SK-N-MC (cell line): ENCODE results near the gene PSD4.
A peak's percentile ranks its signal among the peaks of the same experiment; 100 is the strongest.

Experiments
- DNase-seq: peaks from one replicate; pipeline ENCODE4 v3.0.0-alpha.2; 2011; ENCODE audit warnings: low read depth, low spot score
- H3K27ac ChIP-seq: fragments of 200-600 bp; sonication (generic); 2 replicates; pipeline ENCODE4 v1.5.1; 2016; ENCODE audit warnings: mixed run types
- H3K36me3 ChIP-seq: fragments of 200-600 bp; sonication (generic); 2 replicates; pipeline ENCODE4 v1.6.1; 2017; ENCODE audit warnings: antibody characterized with exemption, low read length, mixed read lengths; ENCODE audit not compliant: insufficient read depth
- H3K4me3 ChIP-seq: fragments of 200-600 bp; sonication (generic); 2 replicates; pipeline ENCODE4 v1.5.1; 2016
- H3K9ac ChIP-seq: fragments of 200-600 bp; sonication (generic); 2 replicates; pipeline ENCODE4 v1.8.0; 2017; ENCODE audit warnings: mixed run types, mixed read lengths; ENCODE audit not compliant: insufficient read length
- H3K9me3 ChIP-seq: fragments of 200-600 bp; sonication (generic); 2 replicates; pipeline ENCODE4 v1.6.1; 2017; ENCODE audit warnings: low read depth, mild to moderate bottlenecking, antibody characterized with exemption, low read length, moderate library complexity, mixed read lengths
- EZH2 ChIP-seq: fragments of 200-600 bp; sonication (generic); IDR thresholded peaks from one replicate; pipeline ENCODE4 v1.6.1; 2017; ENCODE audit warnings: antibody characterized with exemption
- FOXP2 ChIP-seq: optimal IDR thresholded peaks from 2 replicates; pipeline ENCODE3; 2011; ENCODE audit warnings: mild to moderate bottlenecking, moderate library complexity; ENCODE audit not compliant: insufficient read depth; ENCODE audit errors: extremely low read length, control extremely low read depth
- POLR2AphosphoS5 ChIP-seq: IDR thresholded peaks from 2 replicates; pipeline ENCODE4 v1.6.1; 2012; ENCODE audit warnings: mild to moderate bottlenecking, low read depth, low read length, borderline replicate concordance

PSD4 gene

GRCh38 chr2:113156278-113157117, 17.3 kb upstream of the PSD4 start:
- no peaks in the 10 kb centered on the region for H3K36me3 ChIP-seq
- H3K9me3 ChIP-seq: no peaks in the 10 kb centered on the region
- peak overlapping the region; percentile 36 for H3K4me3 ChIP-seq
- no peak for TF ChIP-seq POLR2AphosphoS5
- no peak for TF ChIP-seq FOXP2
- TF ChIP-seq EZH2: no peak
- DNase-seq: no peak
- H3K9ac ChIP-seq: no peak overlapping the region
- no peak overlapping the region for H3K27ac ChIP-seq

GRCh38 chr2:113157118-113157896, 16.5 kb upstream of the PSD4 start:
- Histone ChIP-seq H3K27ac (no peak overlapping the region), H3K9me3 (no peaks in the 10 kb centered on the region), H3K4me3 (peak overlapping the region; percentile 52), H3K9ac (no peak overlapping the region), H3K36me3 (no peaks in the 10 kb centered on the region)
- no peak for DNase-seq
- TF ChIP-seq POLR2AphosphoS5: no peak

GRCh38 chr2:113157897-113158753, 15.6 kb upstream of the PSD4 start:
- Histone ChIP-seq H3K9ac (no peak overlapping the region), H3K27ac (no peak overlapping the region), H3K4me3 (peak overlapping the region; percentile 52), H3K36me3 (no peaks in the 10 kb centered on the region), H3K9me3 (no peaks in the 10 kb centered on the region)
- no peak for TF ChIP-seq POLR2AphosphoS5
- no peak for TF ChIP-seq FOXP2
- no peak for TF ChIP-seq EZH2
- DNase-seq: no peak

- Histone ChIP-seq H3K36me3 (no peaks in the 10 kb centered on the region), H3K9ac (no peak overlapping the region), H3K9me3 (no peaks in the 10 kb centered on the region), H3K27ac (no peak overlapping the region), H3K4me3 (no peak overlapping the region)
- TF ChIP-seq POLR2AphosphoS5: no peak
- TF ChIP-seq EZH2: no peak
- no peak for TF ChIP-seq FOXP2
- no peak for DNase-seq
Measured at GRCh38 chr2:113158884-113159553, 14.8 kb upstream of the PSD4 start.

GRCh38 chr2:113160248-113160647, 13.5 kb upstream of the PSD4 start:
- Histone ChIP-seq H3K9ac (no peak overlapping the region), H3K9me3 (no peaks in the 10 kb centered on the region), H3K36me3 (no peaks in the 10 kb centered on the region), H3K27ac (no peak overlapping the region), H3K4me3 (no peak overlapping the region)
- TF ChIP-seq FOXP2: no peak
- no peak for TF ChIP-seq POLR2AphosphoS5
- no peak for TF ChIP-seq EZH2
- no peak for DNase-seq

GRCh38 chr2:113160962-113161361, 12.8 kb upstream of the PSD4 start:
- no peak overlapping the region for H3K27ac ChIP-seq

GRCh38 chr2:113162173-113162572, 11.6 kb upstream of the PSD4 start:
- H3K4me3 ChIP-seq: no peak overlapping the region
- H3K9me3 ChIP-seq: no peaks in the 10 kb centered on the region
- H3K36me3 ChIP-seq: no peaks in the 10 kb centered on the region
- H3K9ac ChIP-seq: no peak overlapping the region
- H3K27ac ChIP-seq: no peak overlapping the region
- TF ChIP-seq FOXP2 (no peak), EZH2 (no peak), POLR2AphosphoS5 (no peak)
- DNase-seq: no peak

More at GRCh38 chr2:113160962-113161361, 12.8 kb upstream of the PSD4 start:
- Histone ChIP-seq H3K9ac (no peak overlapping the region), H3K4me3 (no peak overlapping the region), H3K36me3 (no peaks in the 10 kb centered on the region), H3K9me3 (no peaks in the 10 kb centered on the region)
- DNase-seq: no peak
- TF ChIP-seq FOXP2: no peak

GRCh38 chr2:113162869-113163268, 10.9 kb upstream of the PSD4 start:
- no peak for DNase-seq
- H3K9ac ChIP-seq: no peak overlapping the region
- no peaks in the 10 kb centered on the region for H3K36me3 ChIP-seq
- H3K4me3 ChIP-seq: no peak overlapping the region
- H3K27ac ChIP-seq: no peak overlapping the region
- no peak for TF ChIP-seq POLR2AphosphoS5
- TF ChIP-seq FOXP2: no peak
- no peak for TF ChIP-seq EZH2
- no peaks in the 10 kb centered on the region for H3K9me3 ChIP-seq
